Coronary artery (tissue), 2 donors: ENCODE data around the gene SULF2.

Experiments used
- DNase-seq: peaks from one replicate; pipeline ENCODE4 v3.0.0-alpha.2; 2017; ENCODE audit warnings: low spot score
- H3K27ac ChIP-seq, 2 donors: fragments of 200-600 bp; sonication (generic); one replicate each; pipeline ENCODE4 v1.5.1; 2016 to 2019
- H3K4me3 ChIP-seq: fragments of 200-600 bp; sonication (generic); 2 replicates; pipeline ENCODE4 v1.5.1; 2016; ENCODE audit warnings: mild to moderate bottlenecking, moderate library complexity
- CTCF ChIP-seq: fragments of 200-600 bp; sonication (generic); IDR thresholded peaks from one replicate; pipeline ENCODE4 v1.5.1; 2019; ENCODE audit warnings: antibody characterized with exemption

SULF2 gene

GRCh38 chr20:47818016-47818415 lies 32.7 kb upstream of the SULF2 start:
- no peak for DNase-seq

GRCh38 chr20:47817573-47817972 lies 32.3 kb upstream of the SULF2 start:
- TF ChIP-seq CTCF, result no peak
- no peak overlapping the region for H3K27ac ChIP-seq
- no peak overlapping the region for H3K4me3 ChIP-seq
- no peak for DNase-seq

More at GRCh38 chr20:47818016-47818415, 32.7 kb upstream of the SULF2 start:
- no peak for TF ChIP-seq CTCF
- Histone ChIP-seq H3K4me3 (no peak overlapping the region), H3K27ac (no peak overlapping the region)

GRCh38 chr20:47816487-47817451 lies 31.5 kb upstream of the SULF2 start:
- no peak for DNase-seq
- Histone ChIP-seq H3K27ac (no peak overlapping the region), H3K4me3 (no peak overlapping the region)
- no peak for TF ChIP-seq CTCF

- H3K4me3 ChIP-seq, result no peak overlapping the region
- no peak for DNase-seq
- no peak for TF ChIP-seq CTCF
- no peak overlapping the region for H3K27ac ChIP-seq
These were observed 30.6 kb upstream of the SULF2 start for GRCh38 chr20:47815866-47816265.

- Histone ChIP-seq H3K4me3 (no peak overlapping the region), H3K27ac (no peak overlapping the region)
- no peak for DNase-seq
- no peak for TF ChIP-seq CTCF
These were observed 30.1 kb upstream of the SULF2 start for GRCh38 chr20:47815416-47815806.

- H3K27ac ChIP-seq, result no peak overlapping the region
- TF ChIP-seq CTCF, result no peak
- no peak for DNase-seq
- no peak overlapping the region for H3K4me3 ChIP-seq
These were observed 29.5 kb upstream of the SULF2 start for GRCh38 chr20:47814632-47815415.
